AG10803 (cell line): ENCODE results near the gene NEK6.
A peak's percentile ranks its signal among the peaks of the same experiment; 100 is the strongest.

Experiments
- DNase-seq: peaks from one replicate; pipeline ENCODE4 v3.0.0; 2010; ENCODE audit warnings: low read depth
- H3K4me3 ChIP-seq: 2 replicates; pipeline ENCODE4 v1.5.1; 2011; ENCODE audit warnings: mild to moderate bottlenecking, low read length, control low read depth
- CTCF ChIP-seq: conservative IDR thresholded peaks from 2 replicates; pipeline ENCODE4 v1.5.1; 2011; ENCODE audit warnings: mild to moderate bottlenecking, low read length, control low read depth, inconsistent platforms

Gene NEK6

GRCh38 chr9:124366476-124367220, 108.9 kb downstream of the NEK6 start:
- TF ChIP-seq CTCF, result no peak
- DNase-seq, result peak; percentile 44
- H3K4me3 ChIP-seq, result no peak overlapping the region

- no peak for DNase-seq
- TF ChIP-seq CTCF, result no peak
- H3K4me3 ChIP-seq, result no peak overlapping the region
These were observed 110.9 kb downstream of the NEK6 start for GRCh38 chr9:124368692-124369091.

DNA sequence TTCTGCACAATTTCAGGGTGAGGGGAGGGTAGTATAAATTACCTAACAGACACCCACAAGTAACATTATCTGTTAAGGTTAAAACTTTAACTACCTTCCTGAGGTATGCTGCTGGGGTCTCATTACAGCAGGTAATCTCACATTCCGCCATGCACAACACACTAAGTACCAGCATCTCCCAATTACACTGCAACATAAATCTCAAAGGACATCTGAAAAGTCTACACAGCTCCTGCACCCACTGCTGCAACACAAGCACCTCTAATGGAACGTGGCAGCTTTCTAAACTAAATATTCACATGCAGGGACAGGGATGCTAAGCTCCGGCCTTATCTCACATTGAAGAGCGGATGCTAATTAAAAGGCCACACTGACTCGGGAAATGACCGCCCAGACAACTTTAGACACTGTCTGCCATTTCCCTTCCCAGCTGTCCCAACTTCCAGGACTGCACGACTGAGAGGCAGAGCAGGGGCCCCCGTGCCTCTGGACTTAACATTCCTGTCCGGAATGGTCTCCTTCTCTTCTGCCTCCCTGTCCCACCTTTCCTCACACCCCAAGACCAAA, 111.6 kb downstream of the NEK6 start:
- no peak for TF ChIP-seq CTCF
- DNase-seq, result no peak
- no peak overlapping the region for H3K4me3 ChIP-seq

DNA sequence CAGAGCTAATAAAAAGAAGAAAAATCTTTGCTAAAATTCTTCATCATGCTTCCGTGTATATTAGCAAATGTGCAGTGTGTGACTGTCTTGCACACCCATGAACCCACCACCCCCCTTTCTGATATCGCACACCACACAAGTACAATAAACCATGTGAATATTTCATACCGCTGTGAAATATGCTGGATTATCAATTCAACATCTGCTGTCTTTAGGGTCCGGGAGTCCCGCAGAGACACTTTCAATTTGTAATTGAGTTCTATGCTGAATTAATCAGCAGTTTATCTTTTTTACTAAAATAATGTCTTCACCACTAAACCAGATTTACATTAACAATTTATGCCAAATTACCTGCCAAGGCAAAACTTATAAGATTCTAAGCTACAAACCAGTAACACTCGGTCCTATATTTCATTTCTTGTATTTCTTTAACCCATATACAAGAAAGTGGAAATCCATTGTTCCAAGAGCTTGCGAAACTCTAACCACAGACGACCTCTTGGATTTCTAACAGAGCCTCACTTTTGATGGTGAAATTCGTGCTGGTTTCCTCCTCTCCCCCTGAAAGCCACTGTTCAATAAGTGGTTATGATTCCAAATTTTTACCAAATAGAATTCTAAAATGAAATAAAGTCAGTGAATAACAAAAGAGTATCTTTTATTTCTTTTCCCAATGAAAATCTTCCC, 113.3 kb downstream of the NEK6 start:
- TF ChIP-seq CTCF, result no peak
- H3K4me3 ChIP-seq, result no peak overlapping the region
- DNase-seq, result peak; percentile 60

DNA sequence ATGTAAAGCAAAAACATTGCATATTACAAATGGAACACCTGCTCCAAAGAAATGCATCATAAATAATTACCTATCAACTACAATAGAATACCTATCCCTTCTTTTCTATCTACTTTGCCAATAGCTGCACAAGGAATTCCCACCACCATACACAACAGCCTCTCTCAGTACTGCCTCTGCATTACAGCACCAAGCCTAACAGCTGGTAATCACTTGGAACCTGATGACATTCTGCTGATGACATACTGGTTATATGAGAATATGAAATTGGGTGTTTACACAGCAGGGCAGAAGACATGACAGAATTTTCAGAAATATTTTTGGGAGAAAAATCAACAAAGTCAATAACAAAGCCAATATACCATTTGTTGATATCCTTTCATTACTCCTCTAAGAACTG, 114.3 kb downstream of the NEK6 start:
- TF ChIP-seq CTCF, result no peak
- no peak for DNase-seq
- no peak overlapping the region for H3K4me3 ChIP-seq

GRCh38 chr9:124373386-124373785, 115.6 kb downstream of the NEK6 start:
- DNase-seq, result no peak
- TF ChIP-seq CTCF, result no peak
- no peak overlapping the region for H3K4me3 ChIP-seq

DNA sequence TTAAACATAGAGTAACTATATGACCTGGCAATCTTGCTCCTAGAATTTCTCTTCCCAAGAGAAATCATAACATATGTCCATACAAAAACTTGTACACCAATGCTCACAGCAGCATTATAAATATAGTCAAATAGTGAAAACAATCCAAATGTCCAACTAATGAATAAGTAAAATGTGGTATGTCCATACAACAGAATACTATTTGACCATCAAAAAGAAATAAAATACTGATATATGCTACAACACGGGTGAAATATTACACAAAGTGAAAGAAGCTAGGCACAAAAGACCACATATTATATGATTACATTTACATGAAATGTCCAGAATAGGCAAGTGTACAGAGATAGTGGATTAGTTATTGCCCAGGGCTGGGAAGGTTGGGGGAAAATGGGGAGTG, 116.1 kb downstream of the NEK6 start:
- no peak for TF ChIP-seq CTCF
- no peak for DNase-seq
- no peak overlapping the region for H3K4me3 ChIP-seq
